Loucy (cell line): ENCODE data around the gene F11R.

Experiments
- H2AFZ ChIP-seq: fragments of 200-600 bp; sonication (generic); 2 replicates; pipeline ENCODE4 v1.6.0; 2016; ENCODE audit warnings: antibody characterized with exemption, mild to moderate bottlenecking, low read length, moderate library complexity
- H3F3A ChIP-seq: fragments of 200-600 bp; 2 replicates; pipeline ENCODE4 v1.6.0; 2016; ENCODE audit warnings: antibody characterized with exemption, low read depth, mild to moderate bottlenecking
- H3K27me3 ChIP-seq: fragments of 200-600 bp; sonication (generic); 2 replicates; pipeline ENCODE4 v1.6.1; 2014; ENCODE audit warnings: low read length, mild to moderate bottlenecking; ENCODE audit not compliant: insufficient read depth, poor library complexity, severe bottlenecking
- H3K36me3 ChIP-seq: fragments of 200-600 bp; sonication (generic); 2 replicates; pipeline ENCODE4 v1.6.1; 2016; ENCODE audit warnings: low read length; ENCODE audit not compliant: insufficient read depth
- H3K4me1 ChIP-seq: fragments of 200-600 bp; sonication (generic); 2 replicates; pipeline ENCODE4 v1.5.1; 2014; ENCODE audit warnings: low read length, mild to moderate bottlenecking; ENCODE audit not compliant: insufficient read depth, poor library complexity, severe bottlenecking
- H3K4me2 ChIP-seq: fragments of 200-600 bp; sonication (generic); 2 replicates; pipeline ENCODE4 v1.6.0; 2014; ENCODE audit warnings: antibody characterized with exemption, low read length, low read depth, mild to moderate bottlenecking; ENCODE audit not compliant: poor library complexity, severe bottlenecking
- H3K4me3 ChIP-seq: fragments of 200-600 bp; sonication (generic); 2 replicates; pipeline ENCODE4 v1.5.1; 2014; ENCODE audit warnings: low read length, mild to moderate bottlenecking, mixed read lengths; ENCODE audit not compliant: poor library complexity, severe bottlenecking
- H3K79me2 ChIP-seq: fragments of 200-600 bp; sonication (generic); 2 replicates; pipeline ENCODE4 v1.6.1; 2014; ENCODE audit warnings: low read length; ENCODE audit not compliant: insufficient read depth
- H3K9ac ChIP-seq: fragments of 200-600 bp; sonication (generic); 2 replicates; pipeline ENCODE4 v1.6.0; 2014; ENCODE audit warnings: mild to moderate bottlenecking, low read depth, low read length, moderate library complexity; ENCODE audit not compliant: poor library complexity, severe bottlenecking
- H3K9me2 ChIP-seq: fragments of 200-600 bp; sonication (generic); replicated peaks from 2 replicates; pipeline ENCODE4 v1.6.1; 2016; ENCODE audit warnings: low read depth, low read length, mixed read lengths
- H3K9me3 ChIP-seq: fragments of 200-600 bp; sonication (generic); 2 replicates; pipeline ENCODE4 v1.6.1; 2014; ENCODE audit warnings: mild to moderate bottlenecking, antibody characterized with exemption, low read length, low read depth; ENCODE audit not compliant: insufficient read depth
- H4K20me1 ChIP-seq: fragments of 200-600 bp; sonication (generic); 2 replicates; pipeline ENCODE4 v1.6.0; 2014; ENCODE audit warnings: antibody characterized with exemption, low read length, mild to moderate bottlenecking; ENCODE audit not compliant: insufficient read depth, poor library complexity, severe bottlenecking
- CTCF ChIP-seq: fragments of 200-600 bp; sonication (generic); conservative IDR thresholded peaks from 2 replicates; pipeline ENCODE4 v1.5.1; 2014; ENCODE audit warnings: mild to moderate bottlenecking, antibody characterized with exemption, low read length
- EZH2phosphoT487 ChIP-seq: fragments of 200-600 bp; IDR thresholded peaks from 2 replicates; pipeline ENCODE4 v1.6.1; 2018; ENCODE audit warnings: antibody characterized with exemption, mild to moderate bottlenecking, moderate library complexity, borderline replicate concordance

The F11R gene

DNA sequence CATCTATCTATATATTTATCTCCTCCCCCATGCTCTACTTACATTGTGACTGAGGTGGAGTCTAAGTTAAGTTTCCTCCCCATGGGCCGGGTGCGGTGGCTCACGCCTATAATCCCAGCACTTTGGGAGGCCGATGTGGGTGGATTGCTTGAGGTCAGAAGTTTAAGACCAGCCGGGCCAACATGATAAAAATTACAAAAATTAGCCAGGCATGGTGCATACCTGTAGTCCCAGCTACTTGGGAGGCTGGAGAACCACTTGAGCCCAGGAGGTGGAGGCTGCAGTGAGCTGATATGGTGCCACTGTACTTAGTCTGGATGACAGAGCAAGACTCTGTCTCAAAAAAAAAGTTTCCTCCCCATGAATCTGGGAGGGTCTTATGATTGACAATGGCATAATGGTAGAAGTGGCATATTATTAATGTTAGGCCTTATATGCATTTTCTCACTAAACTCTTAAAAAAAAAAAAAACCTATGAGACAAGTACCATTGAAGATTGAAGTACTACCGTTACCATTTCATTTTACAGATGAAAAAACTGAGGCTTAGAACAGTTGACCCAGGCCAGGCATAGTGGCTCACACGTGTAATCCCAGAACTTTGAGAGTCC is 11.2 kb downstream of the F11R start:
- Histone ChIP-seq H3K4me1 (peaks cover 30% of the 10 kb centered on the region), H3F3A (peaks cover 16% of the 10 kb centered on the region), H3K9ac (no peak overlapping the region), H3K9me2 (no peaks in the 10 kb centered on the region), H3K9me3 (no peaks in the 10 kb centered on the region), H3K27me3 (no peaks in the 10 kb centered on the region), H3K4me2 (no peak overlapping the region), H4K20me1 (no peaks in the 10 kb centered on the region), H3K4me3 (no peak overlapping the region), H3K79me2 (peaks cover 38% of the 10 kb centered on the region), H3K36me3 (no peaks in the 10 kb centered on the region), H2AFZ (no peak overlapping the region)
- no peak for TF ChIP-seq CTCF
- TF ChIP-seq EZH2phosphoT487 = no peak

DNA sequence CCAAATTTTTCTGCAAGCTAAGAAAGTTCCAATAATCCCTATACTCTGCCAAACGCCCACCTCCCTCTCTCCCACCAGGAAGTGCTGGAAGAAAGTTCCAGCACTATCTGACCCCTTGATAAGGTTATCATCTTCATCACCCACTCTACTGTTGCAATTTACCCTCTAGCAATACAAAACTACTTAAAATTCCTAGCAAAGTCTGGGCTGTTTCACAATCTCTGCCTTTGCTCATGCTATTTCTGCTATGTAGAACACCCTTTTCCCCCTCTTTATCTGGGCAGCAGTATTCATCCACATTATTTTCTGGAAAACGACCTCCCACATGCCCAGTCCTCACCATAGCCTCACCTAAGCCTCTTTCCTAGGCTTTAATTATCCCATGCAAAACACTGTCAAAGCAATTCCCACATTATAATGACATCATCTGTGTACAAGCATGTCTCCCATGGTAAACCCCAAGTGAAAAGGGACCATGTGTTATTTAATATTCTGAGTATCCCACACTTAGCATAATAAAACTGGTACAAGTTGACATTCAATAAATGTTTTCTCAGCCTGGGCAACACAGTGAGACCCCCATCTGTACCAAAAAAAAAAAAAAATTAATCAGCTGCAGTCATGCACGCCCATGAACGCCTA is 12.0 kb downstream of the F11R start:
- no peak for TF ChIP-seq EZH2phosphoT487
- no peak for TF ChIP-seq CTCF
- no peak overlapping the region for H3K9ac ChIP-seq

DNA sequence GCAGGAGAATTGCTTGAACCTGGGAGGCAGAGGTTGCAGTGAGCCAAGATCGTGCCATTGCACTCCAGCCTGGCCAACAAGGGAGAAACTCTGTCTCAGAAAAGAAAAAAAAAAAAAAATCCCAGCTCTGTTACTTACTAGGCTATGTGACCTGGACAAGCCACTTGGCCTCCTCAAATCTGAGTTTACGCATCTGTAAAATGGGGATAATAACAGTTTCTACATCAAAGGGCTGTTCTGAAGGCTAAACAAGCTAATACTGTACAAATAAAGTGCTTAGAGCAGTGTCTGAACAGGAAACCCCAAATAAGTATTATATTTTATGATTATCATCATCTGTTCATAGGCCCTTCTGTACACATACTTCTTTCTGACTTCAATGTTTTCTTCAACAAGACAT is 13.6 kb downstream of the F11R start:
- peaks cover 11% of the 10 kb centered on the region for H3K4me1 ChIP-seq
- no peak overlapping the region for H3K4me2 ChIP-seq
- H3K9ac ChIP-seq = no peak overlapping the region
- H3K9me2 ChIP-seq = no peaks in the 10 kb centered on the region
- H4K20me1 ChIP-seq = no peaks in the 10 kb centered on the region
- H3K36me3 ChIP-seq = no peaks in the 10 kb centered on the region
- H3K9me3 ChIP-seq = no peaks in the 10 kb centered on the region
- H3F3A ChIP-seq = no peaks in the 10 kb centered on the region
- no peaks in the 10 kb centered on the region for H3K27me3 ChIP-seq
- no peak overlapping the region for H3K4me3 ChIP-seq
- TF ChIP-seq EZH2phosphoT487 (no peak), CTCF (no peak)
- H3K79me2 ChIP-seq = peaks cover 38% of the 10 kb centered on the region
- no peak overlapping the region for H2AFZ ChIP-seq

More for the DNA sequence above, 12.0 kb downstream of the F11R start:
- Histone ChIP-seq H3K9me2 (no peaks in the 10 kb centered on the region), H2AFZ (no peak overlapping the region), H3K4me2 (no peak overlapping the region), H3F3A (peaks cover 11% of the 10 kb centered on the region), H3K79me2 (peaks cover 38% of the 10 kb centered on the region), H3K36me3 (no peaks in the 10 kb centered on the region), H3K9me3 (no peaks in the 10 kb centered on the region), H3K27me3 (no peaks in the 10 kb centered on the region), H3K4me3 (no peak overlapping the region), H3K4me1 (peaks cover 23% of the 10 kb centered on the region), H4K20me1 (no peaks in the 10 kb centered on the region)
